ENCODE data around the gene GRB14.

- TF ChIP-seq CTCF (conservative IDR thresholded peaks at IDR 0.05; ENCODE audit: low read length), result no peak
- no peak for TF ChIP-seq EZH2phosphoT487 (IDR thresholded peaks at IDR 0.05; ENCODE audit: borderline replicate concordance, low read depth, low read length)
Measured at GRCh38 chr2:164622338-164623106, 1.2 kb upstream of the GRB14 start.
